NB4 (cell line): ENCODE data around the gene IFNB1.

Experiments used
- DNase-seq: peaks from one replicate; pipeline ENCODE4 v3.0.0; 2010; ENCODE audit warnings: low read depth
- H3K4me3 ChIP-seq: one replicate; pipeline ENCODE4 v1.5.1; 2011; ENCODE audit warnings: mild to moderate bottlenecking, low read depth, low read length, moderate library complexity
- MAX ChIP-seq: IDR thresholded peaks from 2 replicates; pipeline ENCODE4 v1.6.1; 2011; ENCODE audit warnings: low read depth, low read length
- MYC ChIP-seq: IDR thresholded peaks from 2 replicates; pipeline ENCODE4 v1.6.1; 2011; ENCODE audit warnings: low read depth, low read length
- POLR2A ChIP-seq: IDR thresholded peaks from 2 replicates; pipeline ENCODE4 v1.6.1; 2011; ENCODE audit warnings: mild to moderate bottlenecking; ENCODE audit not compliant: insufficient read length; ENCODE audit errors: extremely low read depth
- TF ChIP-seq, protein P1 (sequence below): IDR thresholded peaks from one replicate; pipeline ENCODE4 v1.5.1; 2012; ENCODE audit warnings: low read depth, low read length

The IFNB1 gene

GRCh38 chr9:21042466-21042865 is 35.3 kb downstream of the IFNB1 start:
- DNase-seq: no peak
- H3K4me3 ChIP-seq: no peak overlapping the region
- TF ChIP-seq MYC: no peak

- TF ChIP-seq POLR2A: no peak
- TF ChIP-seq MAX: no peak
- TF ChIP-seq, protein P1, sequence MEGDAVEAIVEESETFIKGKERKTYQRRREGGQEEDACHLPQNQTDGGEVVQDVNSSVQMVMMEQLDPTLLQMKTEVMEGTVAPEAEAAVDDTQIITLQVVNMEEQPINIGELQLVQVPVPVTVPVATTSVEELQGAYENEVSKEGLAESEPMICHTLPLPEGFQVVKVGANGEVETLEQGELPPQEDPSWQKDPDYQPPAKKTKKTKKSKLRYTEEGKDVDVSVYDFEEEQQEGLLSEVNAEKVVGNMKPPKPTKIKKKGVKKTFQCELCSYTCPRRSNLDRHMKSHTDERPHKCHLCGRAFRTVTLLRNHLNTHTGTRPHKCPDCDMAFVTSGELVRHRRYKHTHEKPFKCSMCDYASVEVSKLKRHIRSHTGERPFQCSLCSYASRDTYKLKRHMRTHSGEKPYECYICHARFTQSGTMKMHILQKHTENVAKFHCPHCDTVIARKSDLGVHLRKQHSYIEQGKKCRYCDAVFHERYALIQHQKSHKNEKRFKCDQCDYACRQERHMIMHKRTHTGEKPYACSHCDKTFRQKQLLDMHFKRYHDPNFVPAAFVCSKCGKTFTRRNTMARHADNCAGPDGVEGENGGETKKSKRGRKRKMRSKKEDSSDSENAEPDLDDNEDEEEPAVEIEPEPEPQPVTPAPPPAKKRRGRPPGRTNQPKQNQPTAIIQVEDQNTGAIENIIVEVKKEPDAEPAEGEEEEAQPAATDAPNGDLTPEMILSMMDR: no peak
- no peak for TF ChIP-seq MYC
- no peak for DNase-seq
- no peak overlapping the region for H3K4me3 ChIP-seq
Measured at GRCh38 chr9:21039302-21039701, 38.4 kb downstream of the IFNB1 start.

GRCh38 chr9:21037278-21037677 is 40.5 kb downstream of the IFNB1 start:
- TF ChIP-seq, protein P1: no peak
- no peak for TF ChIP-seq MYC
- TF ChIP-seq MAX: no peak
- no peak for TF ChIP-seq POLR2A
- no peak overlapping the region for H3K4me3 ChIP-seq
- no peak for DNase-seq

DNA sequence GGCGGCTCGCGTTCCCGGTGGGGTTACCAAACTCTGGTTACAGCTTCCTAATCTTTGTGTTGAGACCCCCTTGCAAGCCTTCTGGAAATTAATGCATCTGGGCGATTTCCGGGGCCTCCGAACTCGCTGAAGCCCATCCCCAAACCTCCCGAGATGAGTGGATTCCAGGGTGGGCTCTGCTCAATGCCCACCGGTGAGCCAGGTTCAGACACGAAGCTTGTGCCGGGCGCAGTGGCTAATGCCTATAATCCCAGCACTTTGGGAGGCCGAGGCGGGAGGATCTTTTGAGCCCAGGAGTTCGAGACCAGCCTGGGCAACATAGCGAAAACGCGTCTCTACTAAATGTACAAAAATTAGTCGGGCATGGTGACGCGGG is 45.9 kb downstream of the IFNB1 start:
- TF ChIP-seq, protein P1: no peak
- no peak for TF ChIP-seq POLR2A
- no peak for TF ChIP-seq MYC
- TF ChIP-seq MAX: no peak
- H3K4me3 ChIP-seq: peak overlapping the region; percentile 68
- no peak for DNase-seq

DNA sequence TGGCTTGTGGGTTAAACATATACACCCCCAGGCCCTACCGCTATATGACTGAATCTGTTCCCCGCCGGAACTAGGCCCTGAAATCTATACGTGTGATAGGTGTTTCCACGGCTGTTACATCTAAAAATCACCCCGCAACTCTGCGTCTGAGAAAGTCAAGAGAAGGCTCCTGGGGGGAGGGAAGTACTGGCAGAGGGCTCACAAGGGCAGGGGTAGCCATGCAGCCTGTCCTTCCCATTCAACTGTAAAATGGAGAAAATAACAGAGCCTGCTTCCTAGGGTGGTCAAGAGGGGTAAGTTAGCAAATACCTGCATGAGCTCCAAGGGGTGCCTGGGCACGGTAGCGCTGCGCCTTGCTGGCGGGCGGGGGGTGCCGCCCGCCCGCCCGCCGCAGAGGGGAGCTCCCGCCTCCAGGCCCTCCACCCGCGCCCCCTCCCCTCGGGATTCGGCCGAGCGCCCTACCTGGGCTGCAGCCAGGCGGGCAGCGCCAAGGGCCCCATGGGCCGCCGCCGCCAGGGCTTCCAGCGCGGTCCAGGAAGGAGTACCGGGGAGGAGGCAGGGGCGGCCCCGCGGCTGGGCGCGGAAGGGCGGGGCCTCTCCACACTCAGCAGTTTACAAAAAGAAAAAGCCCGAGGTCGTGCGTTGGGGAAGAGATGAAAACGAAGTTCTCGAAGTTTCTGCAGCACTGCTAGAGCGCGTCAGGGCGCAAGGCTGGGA is 46.5 kb downstream of the IFNB1 start, which contains the start of gene HACD4:
HACD4 (minus strand) TSS at position 550 of the 717 bp plus-strand sequence; CDS start at position 500, 50 bp downstream.
- H3K4me3 ChIP-seq: peak within 1 kb of the TSS; percentile 68
- DNase-seq: peak; percentile 80
- 0 out of 2 replicates have a peak, but pooled peaks have one; percentile 19 for TF ChIP-seq MYC
- TF ChIP-seq, protein P1: no peak

GRCh38 chr9:21030389-21031035 is 47.2 kb downstream of the IFNB1 start:
- TF ChIP-seq POLR2A (no peak), MAX (no peak), MYC (no peak)
- TF ChIP-seq, protein P1: no peak
- H3K4me3 ChIP-seq: peak overlapping the region; percentile 68
- DNase-seq: peak; percentile 90
